Stomach (tissue), 4 donors: ENCODE data around the gene NCOA6.

Experiments
- CTCF ChIP-seq, 7 experiments: fragments of 450-650 bp in 4 of 7; fragments of 200-600 bp in 3 of 7; sonication (generic) in 3 of 7; IDR thresholded peaks; one replicate each; pipeline ENCODE4 v1.5.1; 2016 to 2019; ENCODE audit warnings: antibody characterized with exemption in 7 of 7, control low read depth in 2 of 7, mild to moderate bottlenecking in 1 of 7
- POLR2A ChIP-seq, 4 donors: fragments of 450-650 bp; IDR thresholded peaks; one replicate each; pipeline ENCODE4 v1.6.1; 2016; ENCODE audit warnings: antibody characterized with exemption in 4 of 4, control low read depth in 2 of 4, mild to moderate bottlenecking in 1 of 4, moderate library complexity in 1 of 4
- POLR2AphosphoS5 ChIP-seq, 3 donors: sonication (generic); formaldehyde crosslinking; IDR thresholded peaks; one replicate each; pipeline ENCODE4 v1.6.1; 2016; ENCODE audit warnings: antibody characterized with exemption in 3 of 3

DNA sequence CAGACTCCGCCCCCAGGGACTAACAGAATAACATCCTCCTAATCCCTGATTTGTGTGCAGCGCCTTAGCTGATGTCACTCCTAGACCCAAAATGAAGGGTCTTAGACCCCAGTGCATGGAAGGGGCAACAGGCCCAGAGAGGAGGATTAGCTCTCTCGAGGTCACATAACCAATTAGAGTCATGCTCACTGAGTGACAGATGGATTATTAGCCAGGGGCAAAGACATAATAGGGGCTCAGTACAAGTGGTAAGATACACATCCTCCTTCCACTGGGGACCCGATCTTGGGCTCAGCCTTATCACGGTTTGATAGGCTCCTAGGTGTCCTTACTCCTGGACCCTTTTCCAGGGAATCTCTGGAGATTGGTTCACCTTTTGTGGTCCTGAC lies 120.4 kb downstream of the NCOA6 start:
- TF ChIP-seq POLR2A (IDR thresholded peaks at IDR 0.05) (no peak), CTCF (IDR thresholded peaks at IDR 0.05) (no peak), POLR2AphosphoS5 (IDR thresholded peaks at IDR 0.05) (no peak)
